ENCODE results near the gene NCAPH2. TPM values are rescaled to one million over a fixed set of nuclear protein-coding genes. Genes with fewer than 3 reads are reported as not detected.

The NCAPH2 gene
- total RNA-seq, 1 donor from 2014 or later: 41.2 TPM

DNA sequence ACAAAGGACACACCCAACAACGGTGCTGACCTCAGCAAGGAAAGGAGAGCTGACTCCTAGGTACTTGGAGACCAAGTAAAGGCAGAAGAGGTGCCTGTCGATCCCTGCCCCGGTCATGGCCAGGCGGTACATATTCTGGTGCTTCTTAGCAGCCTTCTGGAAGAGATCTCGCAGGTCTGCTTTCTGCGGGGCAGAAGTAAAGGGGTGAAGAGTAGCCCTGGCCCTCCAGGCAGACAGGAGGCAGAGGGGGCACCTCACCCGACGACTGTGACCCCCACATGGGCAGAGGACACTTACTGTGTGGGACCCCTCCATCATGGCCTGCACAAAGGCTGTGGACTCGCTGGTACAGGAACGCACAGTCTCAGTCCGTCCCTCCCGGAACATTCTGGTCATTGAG, 62.8 kb downstream of the NCAPH2 start:
- H3K27ac ChIP-seq: no peak overlapping the region
- DNase-seq (ENCODE audit: low spot score): no peak
- no peaks in the 10 kb centered on the region for H4K20me1 ChIP-seq (ENCODE audit: low read depth)
- H3K9ac ChIP-seq: no peak overlapping the region
- no peaks in the 10 kb centered on the region for H3K27me3 ChIP-seq
- no peaks in the 10 kb centered on the region for H3K9me3 ChIP-seq (ENCODE audit: low read depth)
- no peaks in the 10 kb centered on the region for H3K36me3 ChIP-seq
- H2AFZ ChIP-seq (replicated peaks): no peak overlapping the region
- H3K79me2 ChIP-seq (ENCODE audit: low read depth): no peaks in the 10 kb centered on the region
- H3K4me3 ChIP-seq: no peak overlapping the region
- H3K27me3 Mint-ChIP-seq (ENCODE audit: insufficient read depth, low read depth): peaks cover under 1% of the 10 kb centered on the region
- no peaks in the 10 kb centered on the region for H3K9me3 Mint-ChIP-seq
- no peaks in the 10 kb centered on the region for H3F3A ChIP-seq (ENCODE audit: low read depth)
- TF ChIP-seq EZH2 (IDR thresholded peaks at IDR 0.05) (no peak), CTCF (IDR thresholded peaks at IDR 0.05) (no peak), EZH2phosphoT487 (IDR thresholded peaks at IDR 0.05) (no peak)
- no peaks in the 10 kb centered on the region for H3K4me1 Mint-ChIP-seq
- no peak overlapping the region for H3K27ac Mint-ChIP-seq
- H3K36me3 Mint-ChIP-seq: peaks cover 16% of the 10 kb centered on the region
- H3K4me3 Mint-ChIP-seq: no peak overlapping the region
- no peaks in the 10 kb centered on the region for H3K4me1 ChIP-seq
- H3K4me2 ChIP-seq: no peak overlapping the region

GRCh38 chr22:50571264-50572175, 63.5 kb downstream of the NCAPH2 start:
- Histone ChIP-seq H3K36me3 (no peaks in the 10 kb centered on the region), H3K9ac (no peak overlapping the region), H4K20me1 (ENCODE audit: low read depth) (no peaks in the 10 kb centered on the region), H3F3A (ENCODE audit: low read depth) (no peaks in the 10 kb centered on the region), H2AFZ (replicated peaks) (no peak overlapping the region), H3K4me2 (no peak overlapping the region), H3K4me3 (no peak overlapping the region), H3K9me3 (ENCODE audit: low read depth) (no peaks in the 10 kb centered on the region), H3K27ac (no peak overlapping the region), H3K79me2 (ENCODE audit: low read depth) (no peaks in the 10 kb centered on the region), H3K4me1 (no peaks in the 10 kb centered on the region), H3K27me3 (no peaks in the 10 kb centered on the region)
- H3K27ac Mint-ChIP-seq: no peak overlapping the region
- no peak overlapping the region for H3K4me3 Mint-ChIP-seq
- H3K36me3 Mint-ChIP-seq: peaks cover 16% of the 10 kb centered on the region
- H3K9me3 Mint-ChIP-seq: no peaks in the 10 kb centered on the region
- H3K4me1 Mint-ChIP-seq: no peaks in the 10 kb centered on the region
- TF ChIP-seq EZH2 (IDR thresholded peaks at IDR 0.05) (no peak), CTCF (IDR thresholded peaks at IDR 0.05) (no peak), EZH2phosphoT487 (IDR thresholded peaks at IDR 0.05) (no peak)
- DNase-seq (ENCODE audit: low spot score): no peak
- peaks cover 6% of the 10 kb centered on the region for H3K27me3 Mint-ChIP-seq (ENCODE audit: insufficient read depth, low read depth)

- no peaks in the 10 kb centered on the region for H4K20me1 ChIP-seq (ENCODE audit: low read depth)
- H3K4me1 ChIP-seq: no peaks in the 10 kb centered on the region
- H3K9ac ChIP-seq: no peak overlapping the region
- Mint-ChIP-seq H3K27me3 (ENCODE audit: insufficient read depth, low read depth) (peaks cover 6% of the 10 kb centered on the region), H3K36me3 (peaks cover 13% of the 10 kb centered on the region), H3K9me3 (no peaks in the 10 kb centered on the region), H3K4me3 (no peak overlapping the region), H3K27ac (no peak overlapping the region), H3K4me1 (no peaks in the 10 kb centered on the region)
- no peaks in the 10 kb centered on the region for H3K79me2 ChIP-seq (ENCODE audit: low read depth)
- no peak overlapping the region for H2AFZ ChIP-seq (replicated peaks)
- no peaks in the 10 kb centered on the region for H3K27me3 ChIP-seq
- H3K4me3 ChIP-seq: no peak overlapping the region
- TF ChIP-seq EZH2 (IDR thresholded peaks at IDR 0.05) (no peak), CTCF (IDR thresholded peaks at IDR 0.05) (no peak), EZH2phosphoT487 (IDR thresholded peaks at IDR 0.05) (no peak)
- H3K27ac ChIP-seq: no peak overlapping the region
- H3F3A ChIP-seq (ENCODE audit: low read depth): no peaks in the 10 kb centered on the region
- H3K4me2 ChIP-seq: no peak overlapping the region
- H3K36me3 ChIP-seq: no peaks in the 10 kb centered on the region
- DNase-seq (ENCODE audit: low spot score): no peak
- no peaks in the 10 kb centered on the region for H3K9me3 ChIP-seq (ENCODE audit: low read depth)
These were observed 64.9 kb downstream of the NCAPH2 start for GRCh38 chr22:50572965-50573364.

All from neural progenitor cell (in vitro differentiated cells).